GM23338 (cell line): ENCODE measurements around the gene PNP. TPM values are rescaled to one million over a fixed set of nuclear protein-coding genes. Genes with fewer than 3 reads are reported as not detected.

Experiments
- ATAC-seq: fragments of 200-7000 bp; cut with Tn5 transposase; 3 replicates; pipeline ENCODE4 v1.9.1; 2020
- DNase-seq: peaks from one replicate; pipeline ENCODE4 v3.0.0-alpha.2; 2015; ENCODE audit warnings: low spot score
- H2AFZ ChIP-seq: fragments of 200-600 bp; sonication (generic); 2 replicates; pipeline ENCODE4 v1.8.0; 2016; ENCODE audit warnings: antibody characterized with exemption, mild to moderate bottlenecking, moderate library complexity
- H3F3A ChIP-seq: fragments of 200-600 bp; sonication (generic); replicated peaks from 2 replicates; pipeline ENCODE4 v1.8.0; 2017; ENCODE audit warnings: antibody characterized with exemption, mixed run types, low read depth
- H3K27ac ChIP-seq: fragments of 200-600 bp; sonication (generic); 2 replicates; pipeline ENCODE4 v1.6.1; 2016; ENCODE audit warnings: low read depth
- H3K27me3 ChIP-seq: fragments of 200-600 bp; sonication (generic); 2 replicates; pipeline ENCODE4 v1.8.0; 2016; ENCODE audit warnings: mild to moderate bottlenecking, mixed run types, moderate library complexity; ENCODE audit not compliant: insufficient read depth
- H3K36me3 ChIP-seq: fragments of 200-600 bp; sonication (generic); 2 replicates; pipeline ENCODE4 v1.8.0; 2016; ENCODE audit warnings: mild to moderate bottlenecking; ENCODE audit not compliant: insufficient read depth
- H3K4me1 ChIP-seq: fragments of 200-600 bp; sonication (generic); 2 replicates; pipeline ENCODE4 v1.8.0; 2016; ENCODE audit warnings: mild to moderate bottlenecking, moderate library complexity; ENCODE audit not compliant: insufficient read depth
- H3K4me2 ChIP-seq: fragments of 200-600 bp; sonication (generic); 2 replicates; pipeline ENCODE4 v1.7.1; 2017; ENCODE audit warnings: mixed run types
- H3K4me3 ChIP-seq: fragments of 200-600 bp; sonication (generic); 2 replicates; pipeline ENCODE4 v1.6.1; 2016; ENCODE audit warnings: mixed run types
- H3K79me2 ChIP-seq: fragments of 200-600 bp; sonication (generic); replicated peaks from 2 replicates; pipeline ENCODE4 v1.8.0; 2017; ENCODE audit warnings: mild to moderate bottlenecking; ENCODE audit not compliant: insufficient read depth
- H3K9me2 ChIP-seq: fragments of 200-600 bp; sonication (generic); 2 replicates; pipeline ENCODE4 v1.8.0; 2017; ENCODE audit not compliant: insufficient read depth
- H4K20me1 ChIP-seq: fragments of 200-600 bp; sonication (generic); replicated peaks from 2 replicates; pipeline ENCODE4 v1.8.0; 2017; ENCODE audit warnings: mild to moderate bottlenecking; ENCODE audit not compliant: insufficient read depth
- H3K27ac Mint-ChIP-seq: 2 replicates; pipeline ENCODE4 v1.8.0; 2020; ENCODE audit warnings: inconsistent platforms, mild to moderate bottlenecking, moderate library complexity, mixed read lengths
- H3K27me3 Mint-ChIP-seq: 3 replicates; pipeline ENCODE4 v1.8.0; 2022; ENCODE audit warnings: low read depth, mild to moderate bottlenecking, moderate library complexity, mixed read lengths, inconsistent platforms; ENCODE audit not compliant: insufficient read depth, poor library complexity
- H3K36me3 Mint-ChIP-seq: 3 replicates; pipeline ENCODE4 v1.8.0; 2021; ENCODE audit warnings: low read depth, mild to moderate bottlenecking, inconsistent platforms, moderate library complexity, mixed read lengths
- H3K4me1 Mint-ChIP-seq: 3 replicates; pipeline ENCODE4 v1.8.0; 2020; ENCODE audit warnings: mild to moderate bottlenecking, inconsistent platforms, mixed read lengths
- H3K4me3 Mint-ChIP-seq: 3 replicates; pipeline ENCODE4 v1.8.0; 2021; ENCODE audit warnings: moderate library complexity, mild to moderate bottlenecking, inconsistent platforms, mixed read lengths
- H3K9me3 Mint-ChIP-seq: 3 replicates; pipeline ENCODE4 v1.8.0; 2020; ENCODE audit warnings: moderate library complexity, mild to moderate bottlenecking, inconsistent platforms, mixed read lengths
- CREB1 ChIP-seq: fragments of 250-450 bp; sonication (Bioruptor Pico); IDR thresholded peaks from 2 replicates; pipeline ENCODE4 v1.5.0; 2020; ENCODE audit warnings: low read depth, mild to moderate bottlenecking, moderate library complexity
- ETS1 ChIP-seq: IDR thresholded peaks from 2 replicates; pipeline ENCODE4 v1.6.1; 2016; ENCODE audit warnings: antibody characterized with exemption
- EZH2phosphoT487 ChIP-seq: fragments of 200-600 bp; sonication (generic); IDR thresholded peaks from one replicate; pipeline ENCODE4 v1.8.1; 2018; ENCODE audit warnings: antibody characterized with exemption; ENCODE audit not compliant: unreplicated experiment
- JUNB ChIP-seq: IDR thresholded peaks from one replicate; pipeline ENCODE4 v1.6.1; 2016; ENCODE audit warnings: antibody characterized with exemption; ENCODE audit not compliant: unreplicated experiment
- NANOG ChIP-seq: IDR thresholded peaks from 2 replicates; pipeline ENCODE4 v1.6.1; 2016; ENCODE audit warnings: antibody characterized with exemption, borderline replicate concordance
- STAT1 ChIP-seq: IDR thresholded peaks from one replicate; pipeline ENCODE4 v1.6.1; 2016; ENCODE audit warnings: antibody characterized with exemption; ENCODE audit not compliant: unreplicated experiment
- ZNF331 ChIP-seq: fragments of 250-450 bp; sonication (Bioruptor Pico); IDR thresholded peaks from 2 replicates; pipeline ENCODE4 v1.5.0; 2020; ENCODE audit warnings: low read depth, mild to moderate bottlenecking, moderate library complexity
- ZNF462 ChIP-seq: fragments of 250-450 bp; sonication (Bioruptor Pico); IDR thresholded peaks from 2 replicates; pipeline ENCODE4 v1.5.0; 2020; ENCODE audit warnings: mild to moderate bottlenecking, moderate library complexity
- polyA plus RNA-seq: library from polyadenylated mRNA; unstranded; fragments of >200 nt; fragmentation: Nextera tagmentation; extraction: Ambion mirVana; gene quantifications from 2 replicates; pipeline ENCODE4 v1.2.1, GENCODE V29; 2016
- total RNA-seq: library from RNA; depleted of rRNA; stranded (reverse); fragments of >200 nt; shearing (Covaris generic); gene quantifications from 2 replicates; pipeline ENCODE4 v1.2.3, GENCODE V29; 2014
- TF ChIP-seq, protein P1 (sequence below): IDR thresholded peaks from one replicate; pipeline ENCODE4 v1.6.1; 2018; ENCODE audit warnings: antibody characterized with exemption; ENCODE audit not compliant: unreplicated experiment
- TF ChIP-seq, protein P2 (sequence below), 2 experiments: fragments of 200-600 bp in 1 of 2; sonication (generic) in 1 of 2; conservative IDR thresholded peaks; 2 replicates each; pipeline versions ENCODE4 v1.5.1 to v1.6.1; 2016 to 2017; ENCODE audit warnings: antibody characterized with exemption in 2 of 2, low read depth in 2 of 2, mild to moderate bottlenecking in 2 of 2, moderate library complexity in 1 of 2

PNP gene
- total and polyA plus RNA-seq, 2 experiments from 2014 or later, result 60.7 to 102 TPM

- H2AFZ ChIP-seq, result no peak overlapping the region
- Mint-ChIP-seq H3K27me3 (peaks cover 4% of the 10 kb centered on the region), H3K4me1 (no peaks in the 10 kb centered on the region), H3K9me3 (peaks cover 5% of the 10 kb centered on the region; the same call in 2 of the 3 replicates), H3K36me3 (no peaks in the 10 kb centered on the region), H3K27ac (no peak overlapping the region), H3K4me3 (no peak overlapping the region)
- ATAC-seq (no peak), DNase-seq (no peak)
- no peak overlapping the region for H3K4me3 ChIP-seq
- H3F3A ChIP-seq, result no peaks in the 10 kb centered on the region
- H3K27me3 ChIP-seq, result no peaks in the 10 kb centered on the region
- H4K20me1 ChIP-seq, result no peaks in the 10 kb centered on the region
- H3K27ac ChIP-seq, result no peak overlapping the region
- H3K4me2 ChIP-seq, result no peak overlapping the region
- no peaks in the 10 kb centered on the region; the same call in 1 of the 2 replicates for H3K9me2 ChIP-seq
- H3K36me3 ChIP-seq, result no peaks in the 10 kb centered on the region
- TF ChIP-seq NANOG (no peak), JUNB (no peak), CREB1 (no peak)
- H3K4me1 ChIP-seq, result no peaks in the 10 kb centered on the region
- no peaks in the 10 kb centered on the region for H3K79me2 ChIP-seq
Observed at GRCh38 chr14:20522332-20522731, 53.1 kb downstream of the PNP start.

GRCh38 chr14:20524027-20524426, 54.8 kb downstream of the PNP start:
- no peaks in the 10 kb centered on the region for H3F3A ChIP-seq
- H3K27ac ChIP-seq, result no peak overlapping the region
- peaks cover 5% of the 10 kb centered on the region; the same call in 2 of the 3 replicates for H3K9me3 Mint-ChIP-seq
- no peaks in the 10 kb centered on the region; the same call in 1 of the 2 replicates for H3K9me2 ChIP-seq
- DNase-seq, result no peak
- H3K4me3 Mint-ChIP-seq, result no peak overlapping the region
- ATAC-seq, result no peak
- peaks cover 4% of the 10 kb centered on the region for H3K27me3 Mint-ChIP-seq
- no peaks in the 10 kb centered on the region for H3K4me1 Mint-ChIP-seq
- no peaks in the 10 kb centered on the region for H3K36me3 Mint-ChIP-seq
- H3K4me2 ChIP-seq, result no peak overlapping the region
- H3K4me3 ChIP-seq, result no peak overlapping the region
- no peaks in the 10 kb centered on the region for H3K4me1 ChIP-seq
- H3K79me2 ChIP-seq, result no peaks in the 10 kb centered on the region
- H3K36me3 ChIP-seq, result no peaks in the 10 kb centered on the region
- no peak overlapping the region for H3K27ac Mint-ChIP-seq
- no peaks in the 10 kb centered on the region for H3K27me3 ChIP-seq
- no peaks in the 10 kb centered on the region for H4K20me1 ChIP-seq
- peak overlapping the region; percentile 56; the same call in 1 of the 2 replicates for H2AFZ ChIP-seq
- TF ChIP-seq, protein P1, sequence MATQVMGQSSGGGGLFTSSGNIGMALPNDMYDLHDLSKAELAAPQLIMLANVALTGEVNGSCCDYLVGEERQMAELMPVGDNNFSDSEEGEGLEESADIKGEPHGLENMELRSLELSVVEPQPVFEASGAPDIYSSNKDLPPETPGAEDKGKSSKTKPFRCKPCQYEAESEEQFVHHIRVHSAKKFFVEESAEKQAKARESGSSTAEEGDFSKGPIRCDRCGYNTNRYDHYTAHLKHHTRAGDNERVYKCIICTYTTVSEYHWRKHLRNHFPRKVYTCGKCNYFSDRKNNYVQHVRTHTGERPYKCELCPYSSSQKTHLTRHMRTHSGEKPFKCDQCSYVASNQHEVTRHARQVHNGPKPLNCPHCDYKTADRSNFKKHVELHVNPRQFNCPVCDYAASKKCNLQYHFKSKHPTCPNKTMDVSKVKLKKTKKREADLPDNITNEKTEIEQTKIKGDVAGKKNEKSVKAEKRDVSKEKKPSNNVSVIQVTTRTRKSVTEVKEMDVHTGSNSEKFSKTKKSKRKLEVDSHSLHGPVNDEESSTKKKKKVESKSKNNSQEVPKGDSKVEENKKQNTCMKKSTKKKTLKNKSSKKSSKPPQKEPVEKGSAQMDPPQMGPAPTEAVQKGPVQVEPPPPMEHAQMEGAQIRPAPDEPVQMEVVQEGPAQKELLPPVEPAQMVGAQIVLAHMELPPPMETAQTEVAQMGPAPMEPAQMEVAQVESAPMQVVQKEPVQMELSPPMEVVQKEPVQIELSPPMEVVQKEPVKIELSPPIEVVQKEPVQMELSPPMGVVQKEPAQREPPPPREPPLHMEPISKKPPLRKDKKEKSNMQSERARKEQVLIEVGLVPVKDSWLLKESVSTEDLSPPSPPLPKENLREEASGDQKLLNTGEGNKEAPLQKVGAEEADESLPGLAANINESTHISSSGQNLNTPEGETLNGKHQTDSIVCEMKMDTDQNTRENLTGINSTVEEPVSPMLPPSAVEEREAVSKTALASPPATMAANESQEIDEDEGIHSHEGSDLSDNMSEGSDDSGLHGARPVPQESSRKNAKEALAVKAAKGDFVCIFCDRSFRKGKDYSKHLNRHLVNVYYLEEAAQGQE, result no peak
- no peak for TF ChIP-seq EZH2phosphoT487
- TF ChIP-seq CREB1, result no peak
- TF ChIP-seq ZNF462 (CRISPR knock-in tag), result no peak
- TF ChIP-seq ZNF331 (CRISPR knock-in tag), result no peak
- no peak for TF ChIP-seq STAT1
- TF ChIP-seq ETS1, result no peak
- TF ChIP-seq, protein P2, sequence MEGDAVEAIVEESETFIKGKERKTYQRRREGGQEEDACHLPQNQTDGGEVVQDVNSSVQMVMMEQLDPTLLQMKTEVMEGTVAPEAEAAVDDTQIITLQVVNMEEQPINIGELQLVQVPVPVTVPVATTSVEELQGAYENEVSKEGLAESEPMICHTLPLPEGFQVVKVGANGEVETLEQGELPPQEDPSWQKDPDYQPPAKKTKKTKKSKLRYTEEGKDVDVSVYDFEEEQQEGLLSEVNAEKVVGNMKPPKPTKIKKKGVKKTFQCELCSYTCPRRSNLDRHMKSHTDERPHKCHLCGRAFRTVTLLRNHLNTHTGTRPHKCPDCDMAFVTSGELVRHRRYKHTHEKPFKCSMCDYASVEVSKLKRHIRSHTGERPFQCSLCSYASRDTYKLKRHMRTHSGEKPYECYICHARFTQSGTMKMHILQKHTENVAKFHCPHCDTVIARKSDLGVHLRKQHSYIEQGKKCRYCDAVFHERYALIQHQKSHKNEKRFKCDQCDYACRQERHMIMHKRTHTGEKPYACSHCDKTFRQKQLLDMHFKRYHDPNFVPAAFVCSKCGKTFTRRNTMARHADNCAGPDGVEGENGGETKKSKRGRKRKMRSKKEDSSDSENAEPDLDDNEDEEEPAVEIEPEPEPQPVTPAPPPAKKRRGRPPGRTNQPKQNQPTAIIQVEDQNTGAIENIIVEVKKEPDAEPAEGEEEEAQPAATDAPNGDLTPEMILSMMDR (conservative IDR thresholded peaks at IDR 0.05; ENCODE audit: low read depth in 2 of 2), result no peak
